ENCODE data around the gene ARMC5.

DNA sequence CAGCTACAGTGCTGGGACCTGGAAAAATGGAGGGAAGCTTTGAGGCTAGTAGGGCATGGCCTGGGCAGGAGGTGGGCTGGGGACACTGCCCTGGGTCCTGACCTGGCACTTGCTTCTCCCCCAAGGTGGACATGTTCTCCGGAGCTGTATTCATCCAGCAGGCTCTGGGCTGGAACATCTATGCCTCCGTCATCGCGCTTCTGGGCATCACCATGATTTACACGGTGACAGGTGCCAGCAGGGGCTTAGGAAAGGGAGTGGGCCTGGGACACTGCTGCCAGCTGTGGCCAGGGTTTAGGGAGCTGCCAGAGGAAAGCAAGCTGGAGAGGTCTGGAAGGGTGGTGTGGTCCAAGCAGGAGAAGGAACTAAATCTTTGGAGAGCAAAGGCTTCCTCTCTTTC is 26.7 kb downstream of the ARMC5 start:
- TF ChIP-seq GATA2 (IDR thresholded peaks at IDR 0.05; ENCODE audit: low read depth, low read length) (no peak), GATA3 (IDR thresholded peaks at IDR 0.05; ENCODE audit: low read depth, low read length) (no peak)
